ENCODE data around the gene PLLP. TPM values are rescaled to one million over a fixed set of nuclear protein-coding genes. Genes with fewer than 3 reads are reported as not detected.
"Not testable (repeated sequence)": the region's sequence is repeated elsewhere in the genome, so short reads cannot be mapped to it uniquely, and the experiment has no call there.

PLLP gene
- total RNA-seq, 4 donors from 2014 or later = 3.6 to 10.7 (median 6.4) TPM

GRCh38 chr16:57270221-57271062, 14.0 kb downstream of the PLLP start:
- intact Hi-C loops (cut with DNase I) = no loop called here
- H3K27ac ChIP-seq (replicated peaks in 1 of 4) = no peak overlapping the region
- no peak overlapping the region for H3K4me3 ChIP-seq
- no peaks in the 10 kb centered on the region for H3K9me3 ChIP-seq
- H3K27me3 ChIP-seq = no peaks in the 10 kb centered on the region
- 87% methylated on average over 20 of the region's 25 CpGs for WGBS
- peaks cover 0 to 18% (median 11%) of the 10 kb centered on the region in 4 donors for H3K4me1 ChIP-seq
- TF ChIP-seq CTCF (IDR thresholded peaks at IDR 0.05) (no peak), POLR2AphosphoS5 (IDR thresholded peaks at IDR 0.05) (no peak), EP300 (IDR thresholded peaks at IDR 0.05) (no peak), POLR2A (IDR thresholded peaks at IDR 0.05; ENCODE audit: low read depth) (no peak)
- no peaks in the 10 kb centered on the region for H3K36me3 ChIP-seq
- no peak for DNase-seq (ENCODE audit: extremely low spot score)

GRCh38 chr16:57268804-57269800, 15.4 kb downstream of the PLLP start:
- no peaks in the 10 kb centered on the region for H3K36me3 ChIP-seq

GRCh38 chr16:57267343-57267742, 17.1 kb downstream of the PLLP start:
- WGBS = 65% methylated on average over 2 of the region's 2 CpGs
- H3K27me3 ChIP-seq; H3K36me3 ChIP-seq; intact Hi-C loops (cut with DNase I); H3K27ac ChIP-seq (replicated peaks in 1 of 4); H3K9me3 ChIP-seq; DNase-seq (ENCODE audit: extremely low spot score); H3K4me3 ChIP-seq: not testable (repeated sequence)
- H3K4me1 ChIP-seq = peaks cover 0 to 18% (median 11%) of the 10 kb centered on the region in 4 donors

More at GRCh38 chr16:57268804-57269800, 15.4 kb downstream of the PLLP start:
- WGBS = 74% methylated on average over 14 of the region's 14 CpGs
- DNase-seq (ENCODE audit: extremely low spot score) = no peak
- Histone ChIP-seq H3K4me1 (peaks cover 0 to 18% (median 11%) of the 10 kb centered on the region in 4 donors), H3K4me3 (no peak overlapping the region), H3K27me3 (no peaks in the 10 kb centered on the region), H3K9me3 (no peaks in the 10 kb centered on the region), H3K27ac (replicated peaks in 1 of 4) (no peak overlapping the region)
- intact Hi-C loops (cut with DNase I) = no loop called here
- TF ChIP-seq EP300 (IDR thresholded peaks at IDR 0.05) (no peak), CTCF (IDR thresholded peaks at IDR 0.05) (no peak), POLR2A (IDR thresholded peaks at IDR 0.05; ENCODE audit: low read depth) (no peak), POLR2AphosphoS5 (IDR thresholded peaks at IDR 0.05) (no peak)

DNA sequence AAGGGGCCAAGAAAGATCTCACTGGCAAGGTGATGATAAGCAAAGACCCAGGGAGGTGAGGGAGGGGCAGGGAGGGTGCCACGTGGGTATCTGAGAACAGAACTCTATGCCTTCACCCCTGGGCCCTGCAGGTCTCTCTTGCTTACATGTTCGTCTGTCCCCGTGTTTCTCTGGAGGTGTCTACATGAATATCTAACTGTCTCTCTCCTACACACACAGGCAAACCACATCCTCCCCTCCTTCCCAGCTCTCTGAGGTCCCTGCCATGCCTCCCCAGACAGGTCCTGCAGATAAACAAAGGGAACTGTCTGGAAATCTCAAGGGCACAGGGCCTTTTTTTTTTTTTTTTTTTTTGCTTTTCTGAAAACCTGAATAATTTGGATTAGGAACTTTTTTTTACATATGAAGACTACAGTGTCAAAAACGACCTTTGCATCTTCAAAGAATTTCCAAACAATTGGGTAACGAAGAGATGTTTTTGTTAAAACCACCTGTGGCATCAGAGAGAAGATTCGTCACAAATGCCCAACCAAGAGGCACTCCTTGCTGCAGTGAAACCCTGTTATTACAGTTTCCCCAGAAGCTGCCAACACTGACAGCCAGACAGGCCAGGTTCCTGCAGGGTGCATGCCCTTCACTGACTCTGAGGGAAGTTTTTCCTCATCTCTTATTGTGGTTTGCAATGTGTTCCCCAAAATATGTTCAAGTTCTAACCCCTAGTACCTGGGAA, 17.8 kb downstream of the PLLP start:
- Histone ChIP-seq H3K27ac (replicated peaks in 1 of 4) (peak overlapping the region in 3 of 4 donors; percentile 14 to 67 (median 27)), H3K4me3 (no peak overlapping the region)
- DNase-seq (ENCODE audit: extremely low spot score) = no peak

More for the DNA sequence above, 17.8 kb downstream of the PLLP start:
- TF ChIP-seq EP300 (IDR thresholded peaks at IDR 0.05) (no peak), POLR2AphosphoS5 (IDR thresholded peaks at IDR 0.05) (no peak), CTCF (IDR thresholded peaks at IDR 0.05) (no peak), POLR2A (IDR thresholded peaks at IDR 0.05; ENCODE audit: low read depth) (no peak)
- 52% methylated on average over 6 of the region's 6 CpGs for WGBS
- Histone ChIP-seq H3K9me3 (no peaks in the 10 kb centered on the region), H3K4me1 (peaks cover 0 to 18% (median 11%) of the 10 kb centered on the region in 4 donors), H3K27me3 (no peaks in the 10 kb centered on the region), H3K36me3 (no peaks in the 10 kb centered on the region)
- intact Hi-C loops (cut with DNase I) = no loop called here

All from esophagus muscularis mucosa (tissue), 4 donors.